Measurements from ENCODE around the gene RTN4RL1. TPM values are rescaled to one million over a fixed set of nuclear protein-coding genes. Genes with fewer than 3 reads are reported as not detected.
A peak's percentile ranks its signal among the peaks of the same experiment; 100 is the strongest.

Gene RTN4RL1, protein sequence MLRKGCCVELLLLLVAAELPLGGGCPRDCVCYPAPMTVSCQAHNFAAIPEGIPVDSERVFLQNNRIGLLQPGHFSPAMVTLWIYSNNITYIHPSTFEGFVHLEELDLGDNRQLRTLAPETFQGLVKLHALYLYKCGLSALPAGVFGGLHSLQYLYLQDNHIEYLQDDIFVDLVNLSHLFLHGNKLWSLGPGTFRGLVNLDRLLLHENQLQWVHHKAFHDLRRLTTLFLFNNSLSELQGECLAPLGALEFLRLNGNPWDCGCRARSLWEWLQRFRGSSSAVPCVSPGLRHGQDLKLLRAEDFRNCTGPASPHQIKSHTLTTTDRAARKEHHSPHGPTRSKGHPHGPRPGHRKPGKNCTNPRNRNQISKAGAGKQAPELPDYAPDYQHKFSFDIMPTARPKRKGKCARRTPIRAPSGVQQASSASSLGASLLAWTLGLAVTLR
- under 1 TPM; 0.14 to 0.30 TPM for total RNA-seq

GRCh38 chr17:2025220-2025621, at the start of gene RTN4RL1:
TSS of gene RTN4RL1 (minus strand) at chr17:2025334. CDS start at chr17:2024865, 469 bp downstream.
- intact Hi-C loops (cut with micrococcal nuclease) = no loop called here
- CTCF ChIA-PET = interaction anchor here (0.6 to 3.1 kb wide), 3 partner anchors 115 to 703 kb away, joined by 4 to 11 read pairs (median 6); no protein-coding TSS in a partner anchor
- peaks cover 14% of the 10 kb centered on the region for H3K4me1 Mint-ChIP-seq (ENCODE audit: low read depth)
- no peak within 1 kb of the TSS for H3K27ac Mint-ChIP-seq
- H3K9me3 Mint-ChIP-seq = no peaks in the 10 kb centered on the region
- H3K36me3 Mint-ChIP-seq (ENCODE audit: low read depth) = no peaks in the 10 kb centered on the region
- peak within 1 kb of the TSS; percentile 73 for H3K4me3 Mint-ChIP-seq
- H3K27me3 Mint-ChIP-seq (ENCODE audit: low read depth) = peaks cover 30% of the 10 kb centered on the region
- peak; percentile 78 for DNase-seq

GRCh38 chr17:2074919-2075318, 49.8 kb upstream of the RTN4RL1 start:
- no peak overlapping the region for H3K27ac Mint-ChIP-seq
- no peaks in the 10 kb centered on the region for H3K27me3 Mint-ChIP-seq (ENCODE audit: low read depth)
- no peak for DNase-seq
- no peak overlapping the region for H3K4me3 Mint-ChIP-seq
- H3K4me1 Mint-ChIP-seq (ENCODE audit: low read depth) = peaks cover 17% of the 10 kb centered on the region
- CTCF ChIA-PET = interaction anchor here (1.0 to 1.1 kb wide), 2 partner anchors 11 to 16 kb away, joined by 3 read pairs; no protein-coding TSS in a partner anchor
- intact Hi-C loops (cut with micrococcal nuclease) = no loop called here
- peaks cover 32% of the 10 kb centered on the region for H3K36me3 Mint-ChIP-seq (ENCODE audit: low read depth)
- H3K9me3 Mint-ChIP-seq = no peaks in the 10 kb centered on the region

DNA sequence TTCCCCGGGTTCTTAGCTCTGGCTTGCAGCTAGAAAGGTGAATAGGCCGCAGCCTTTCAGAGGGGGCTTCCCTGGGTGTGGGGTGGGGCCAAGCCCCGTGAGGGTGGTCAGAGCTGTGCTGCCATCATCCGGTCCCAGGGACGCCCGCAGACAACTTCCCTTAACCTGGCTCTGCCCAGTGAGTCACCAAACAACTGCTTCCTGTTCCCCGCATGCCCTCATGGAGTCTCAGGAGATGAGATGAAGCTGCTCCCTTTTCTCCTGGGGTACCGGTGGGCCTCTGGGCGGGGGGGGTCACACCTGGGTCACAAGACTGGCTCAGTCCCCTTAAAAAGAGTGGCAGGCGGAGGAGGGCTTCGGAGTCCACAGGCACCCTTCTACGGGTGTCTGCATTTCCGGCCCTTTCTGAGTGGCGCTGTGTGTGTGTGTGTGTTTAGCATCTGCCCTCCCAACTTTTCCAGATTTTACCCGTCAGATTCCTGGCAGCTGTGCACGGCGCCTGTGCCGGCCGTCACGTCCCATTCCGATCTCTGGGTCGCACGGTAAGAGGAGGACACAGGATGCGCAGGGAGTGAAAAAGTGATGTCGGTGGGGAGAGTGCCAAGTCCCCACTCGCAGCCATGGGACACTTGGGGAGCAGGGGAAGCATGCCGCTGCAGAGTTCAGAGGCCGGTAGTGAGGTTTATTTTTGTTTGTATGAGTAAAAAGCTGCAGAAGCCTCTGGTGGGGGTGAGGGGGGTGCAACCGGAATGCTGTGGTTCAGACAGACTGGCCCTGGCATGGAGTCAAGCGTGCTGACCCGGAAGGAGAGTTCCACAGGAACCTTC, 46.5 kb upstream of the RTN4RL1 start:
- peaks cover 32% of the 10 kb centered on the region for H3K4me1 Mint-ChIP-seq (ENCODE audit: low read depth)
- DNase-seq = no peak
- H3K9me3 Mint-ChIP-seq = no peaks in the 10 kb centered on the region
- no peak overlapping the region for H3K4me3 Mint-ChIP-seq
- H3K27ac Mint-ChIP-seq = no peak overlapping the region
- intact Hi-C loops (cut with micrococcal nuclease) = no loop called here
- no peaks in the 10 kb centered on the region for H3K27me3 Mint-ChIP-seq (ENCODE audit: low read depth)
- CTCF ChIA-PET = interaction anchor here (0.6 to 2.6 kb wide), 5 partner anchors 17 to 174 kb away, joined by 3 to 9 read pairs (median 4); partner anchors contain the start of gene HIC1
- H3K36me3 Mint-ChIP-seq (ENCODE audit: low read depth) = peaks cover 34% of the 10 kb centered on the region

- intact Hi-C loops (cut with micrococcal nuclease) = no loop called here
Measured at GRCh38 chr17:2071024-2071385, 45.9 kb upstream of the RTN4RL1 start.

DNA sequence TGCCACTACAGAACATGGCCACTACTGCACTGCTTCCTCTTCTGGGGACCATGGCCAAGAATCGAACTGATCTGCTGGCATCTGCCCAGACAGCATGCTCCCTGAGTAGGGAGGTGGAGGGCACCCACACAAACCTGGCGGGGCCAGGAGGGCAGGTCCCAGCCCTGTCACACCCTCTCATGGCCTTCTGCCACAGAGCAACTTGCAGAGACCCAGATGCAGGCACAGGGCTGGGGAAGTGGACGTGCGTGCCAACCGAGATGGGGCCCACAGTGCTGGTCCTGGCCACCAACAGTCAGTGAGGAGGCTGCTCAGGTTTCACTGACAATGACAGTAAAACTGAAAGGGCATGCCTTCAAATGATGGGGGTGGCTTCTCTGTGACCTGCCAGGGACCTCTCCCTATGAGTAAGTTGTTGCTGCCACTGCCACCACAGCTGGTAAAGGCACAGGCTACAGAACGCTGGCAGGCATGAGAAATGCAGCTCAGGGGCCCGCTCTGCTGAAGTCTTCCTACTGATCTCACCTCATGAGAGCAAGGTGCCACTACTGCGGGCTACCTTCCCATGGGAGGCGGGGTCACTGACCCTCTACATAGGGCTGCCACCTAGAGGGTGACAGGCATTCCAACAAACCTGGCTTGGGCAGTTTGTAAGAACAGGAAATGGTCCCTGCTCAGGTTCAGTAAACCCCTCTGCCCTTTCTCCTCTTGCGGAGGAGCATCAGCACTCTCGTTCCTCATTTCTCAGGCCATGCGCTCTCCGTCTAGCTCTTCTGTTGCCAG, 45.3 kb upstream of the RTN4RL1 start:
- peak overlapping the region; percentile 22 for H3K4me3 Mint-ChIP-seq
- peaks cover 42% of the 10 kb centered on the region for H3K36me3 Mint-ChIP-seq (ENCODE audit: low read depth)
- H3K27me3 Mint-ChIP-seq (ENCODE audit: low read depth) = no peaks in the 10 kb centered on the region
- no peaks in the 10 kb centered on the region for H3K9me3 Mint-ChIP-seq
- intact Hi-C loops (cut with micrococcal nuclease) = loop anchor here (1.0 kb wide), 2 partner anchors 17 to 174 kb away; no protein-coding TSS in a partner anchor
- peak; percentile 87 for DNase-seq
- CTCF ChIA-PET = interaction anchor here (0.9 to 2.6 kb wide), 7 partner anchors 15 to 211 kb away, joined by 3 to 9 read pairs (median 4); partner anchors contain the start of gene HIC1
- H3K4me1 Mint-ChIP-seq (ENCODE audit: low read depth) = peaks cover 32% of the 10 kb centered on the region
- peak overlapping the region; percentile 43 for H3K27ac Mint-ChIP-seq

More at GRCh38 chr17:2071024-2071385, 45.9 kb upstream of the RTN4RL1 start:
- Mint-ChIP-seq H3K4me1 (ENCODE audit: low read depth) (peaks cover 32% of the 10 kb centered on the region), H3K9me3 (no peaks in the 10 kb centered on the region), H3K36me3 (ENCODE audit: low read depth) (peaks cover 37% of the 10 kb centered on the region), H3K27me3 (ENCODE audit: low read depth) (no peaks in the 10 kb centered on the region), H3K27ac (no peak overlapping the region), H3K4me3 (no peak overlapping the region)
- CTCF ChIA-PET = interaction anchor here (0.6 to 2.6 kb wide), 7 partner anchors 15 to 210 kb away, joined by 3 to 9 read pairs (median 4); partner anchors contain the start of gene HIC1
- no peak for DNase-seq

DNA sequence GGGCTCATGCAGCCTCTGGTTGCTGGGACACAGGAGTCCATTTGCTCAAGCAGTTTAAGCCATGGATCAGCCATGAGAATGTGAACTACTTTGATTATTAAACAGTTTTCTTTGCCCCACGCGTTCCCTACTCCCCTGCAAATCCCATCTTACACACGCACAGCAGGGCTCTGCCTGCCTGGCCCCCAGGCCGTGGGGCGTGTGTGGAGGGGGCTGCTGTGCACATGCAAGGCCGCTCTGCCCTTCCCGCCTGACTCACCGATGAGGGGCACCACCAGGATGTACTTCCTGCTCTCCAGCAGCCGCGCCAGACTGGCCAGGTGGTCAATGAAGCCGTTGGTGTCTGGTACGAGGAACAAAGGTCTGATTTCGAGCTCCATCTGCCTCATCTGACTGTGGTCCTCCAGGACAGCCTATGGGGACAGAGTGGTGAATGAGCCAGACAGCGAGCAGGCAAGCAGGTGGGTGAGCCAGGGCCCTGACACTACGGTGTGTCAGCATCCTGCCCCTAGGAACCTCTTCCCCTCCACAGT, 43.5 kb upstream of the RTN4RL1 start:
- intact Hi-C loops (cut with micrococcal nuclease) = no loop called here
- Mint-ChIP-seq H3K9me3 (no peaks in the 10 kb centered on the region), H3K4me3 (no peak overlapping the region), H3K36me3 (ENCODE audit: low read depth) (peaks cover 56% of the 10 kb centered on the region), H3K27me3 (ENCODE audit: low read depth) (peaks cover 2% of the 10 kb centered on the region), H3K27ac (no peak overlapping the region), H3K4me1 (ENCODE audit: low read depth) (peaks cover 32% of the 10 kb centered on the region)
- DNase-seq = no peak
- CTCF ChIA-PET = interaction anchor here (0.5 to 1.9 kb wide), 6 partner anchors 11 to 249 kb away, joined by 3 to 10 read pairs (median 4); no protein-coding TSS in a partner anchor

DNA sequence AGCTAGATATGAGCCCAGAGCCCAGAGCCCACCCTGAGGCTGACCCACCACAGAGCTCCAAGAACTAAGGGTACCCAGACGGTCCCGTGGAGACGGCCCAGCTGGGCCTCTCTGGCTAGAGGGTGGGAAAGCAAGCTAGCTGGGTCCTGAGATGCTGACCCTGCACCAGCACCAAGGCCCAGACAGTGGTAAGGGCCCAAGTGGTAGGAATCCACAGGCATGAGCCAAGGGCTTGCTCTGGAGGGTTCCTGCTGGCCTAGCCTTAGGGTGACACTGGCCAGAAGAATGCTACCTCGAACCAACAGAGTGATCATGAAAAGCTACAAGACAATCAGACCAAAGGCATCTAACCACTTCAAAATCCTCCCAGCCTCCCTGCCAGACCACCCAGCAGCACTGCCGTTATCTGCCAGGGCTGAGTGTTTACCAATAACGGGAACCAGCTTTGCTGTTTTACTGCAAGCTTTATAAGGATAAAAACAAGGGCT, 42.9 kb upstream of the RTN4RL1 start:
- CTCF ChIA-PET = interaction anchor here (0.5 to 1.9 kb wide), 4 partner anchors 10 to 250 kb away, joined by 4 to 10 read pairs (median 5); no protein-coding TSS in a partner anchor
- Mint-ChIP-seq H3K9me3 (no peaks in the 10 kb centered on the region), H3K36me3 (ENCODE audit: low read depth) (peaks cover 60% of the 10 kb centered on the region), H3K27ac (no peak overlapping the region), H3K4me1 (ENCODE audit: low read depth) (peaks cover 32% of the 10 kb centered on the region), H3K4me3 (no peak overlapping the region), H3K27me3 (ENCODE audit: low read depth) (peaks cover 2% of the 10 kb centered on the region)
- intact Hi-C loops (cut with micrococcal nuclease) = no loop called here
- no peak for DNase-seq

DNA sequence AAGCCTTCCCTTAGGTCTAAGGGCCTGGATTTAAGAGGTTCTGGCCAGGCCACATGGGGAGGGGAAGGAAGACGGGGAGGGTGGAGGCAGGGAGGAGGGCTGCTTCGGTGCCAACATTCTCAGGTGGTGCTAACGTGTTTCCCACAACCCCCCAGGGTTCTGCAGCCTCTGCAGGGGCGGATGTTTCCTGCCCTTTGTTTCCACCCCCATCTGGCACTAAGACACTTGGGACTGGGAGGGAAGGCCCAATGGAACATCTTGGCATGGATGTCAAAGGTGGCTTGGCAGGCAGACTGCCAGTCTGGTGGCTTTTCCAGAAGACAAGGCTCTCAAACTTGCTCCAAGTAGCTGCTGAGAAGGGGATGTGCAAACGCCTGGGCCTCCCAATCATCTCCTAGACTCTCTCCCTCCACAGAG, 42.5 kb upstream of the RTN4RL1 start:
- H3K4me1 Mint-ChIP-seq (ENCODE audit: low read depth) = peaks cover 32% of the 10 kb centered on the region

DNA sequence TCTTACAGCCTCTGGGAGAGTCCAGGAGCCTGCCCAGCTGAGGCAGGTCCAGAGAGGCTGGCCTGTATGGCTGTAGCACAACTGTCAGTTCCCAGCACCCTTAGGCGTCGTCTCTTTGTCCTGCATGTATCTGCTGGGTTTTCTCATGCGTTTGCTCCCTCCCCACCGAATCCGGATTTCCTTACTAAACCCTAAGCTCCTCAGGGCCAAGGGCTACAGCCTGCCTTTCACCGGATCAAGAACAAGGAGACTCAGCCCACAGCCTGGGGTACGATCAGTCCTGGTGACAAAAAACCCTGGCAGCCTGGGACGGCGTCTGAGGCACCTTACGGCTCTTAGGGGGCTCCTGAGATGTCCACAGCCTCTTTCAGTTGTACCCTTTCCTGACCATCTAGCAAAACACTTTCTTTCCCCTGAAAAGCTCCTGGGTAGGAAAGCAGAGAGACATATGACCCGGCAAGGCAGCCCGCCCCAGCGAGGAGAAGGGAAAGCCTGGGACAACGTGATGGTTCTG, 42.0 kb upstream of the RTN4RL1 start:
- Mint-ChIP-seq H3K4me3 (no peak overlapping the region), H3K27me3 (ENCODE audit: low read depth) (peaks cover 2% of the 10 kb centered on the region), H3K36me3 (ENCODE audit: low read depth) (peaks cover 62% of the 10 kb centered on the region), H3K27ac (no peak overlapping the region), H3K4me1 (ENCODE audit: low read depth) (peaks cover 32% of the 10 kb centered on the region), H3K9me3 (no peaks in the 10 kb centered on the region)
- CTCF ChIA-PET = interaction anchor here (1.9 kb wide), 1 partner anchor 9 kb away, joined by 10 read pairs; no protein-coding TSS in a partner anchor
- no peak for DNase-seq
- intact Hi-C loops (cut with micrococcal nuclease) = no loop called here

More for the DNA sequence above, 42.5 kb upstream of the RTN4RL1 start:
- DNase-seq = no peak
- CTCF ChIA-PET = interaction anchor here (1.6 to 1.9 kb wide), 2 partner anchors 10 to 179 kb away, joined by 5 to 10 read pairs; no protein-coding TSS in a partner anchor
- Mint-ChIP-seq H3K36me3 (ENCODE audit: low read depth) (peaks cover 60% of the 10 kb centered on the region), H3K4me3 (no peak overlapping the region), H3K27ac (no peak overlapping the region), H3K9me3 (no peaks in the 10 kb centered on the region), H3K27me3 (ENCODE audit: low read depth) (peaks cover 2% of the 10 kb centered on the region)
- intact Hi-C loops (cut with micrococcal nuclease) = no loop called here

- Mint-ChIP-seq H3K4me1 (ENCODE audit: low read depth) (peaks cover 26% of the 10 kb centered on the region), H3K4me3 (no peak overlapping the region), H3K27ac (no peak overlapping the region), H3K36me3 (ENCODE audit: low read depth) (peaks cover 60% of the 10 kb centered on the region), H3K9me3 (no peaks in the 10 kb centered on the region), H3K27me3 (ENCODE audit: low read depth) (peaks cover 2% of the 10 kb centered on the region)
- no peak for DNase-seq
- CTCF ChIA-PET = interaction anchor here (0.6 to 3.2 kb wide), 6 partner anchors 12 to 215 kb away, joined by 3 to 19 read pairs (median 3); no protein-coding TSS in a partner anchor
- intact Hi-C loops (cut with micrococcal nuclease) = no loop called here
Measured at GRCh38 chr17:2065949-2066400, 40.8 kb upstream of the RTN4RL1 start.
